CD14-positive monocyte (primary cell): Measurements from ENCODE around the gene RBM18. TPM values are rescaled to one million over a fixed set of nuclear protein-coding genes. Genes with fewer than 3 reads are reported as not detected.
A peak's percentile ranks its signal among the peaks of the same experiment; 100 is the strongest.

Experiments used
- DNase-seq, 3 donors: peaks; one replicate each; pipeline ENCODE4 v3.0.0-alpha.2; 2011 to 2022
- H2AFZ ChIP-seq: 2 replicates; pipeline ENCODE4 v1.6.0; 2012; ENCODE audit warnings: mild to moderate bottlenecking, low read depth, low read length, inconsistent platforms; ENCODE audit not compliant: insufficient read depth, poor library complexity, severe bottlenecking
- H3K27ac ChIP-seq, 2 donors: 1 replicate in 1 of 2; 2 replicates in 1 of 2; pipeline ENCODE4 v1.5.1; 2012 to 2013; ENCODE audit warnings: low read length in 2 of 2, control low read depth in 1 of 2, inconsistent platforms in 1 of 2, low read depth in 1 of 2, mild to moderate bottlenecking in 1 of 2
- H3K27me3 ChIP-seq, 2 donors: one replicate each; pipeline versions ENCODE4 v1.6.0 to v1.6.1; 2011 to 2013; ENCODE audit warnings: low read length in 2 of 2; ENCODE audit not compliant: control insufficient read depth in 2 of 2, insufficient read depth in 2 of 2
- H3K36me3 ChIP-seq, 2 donors: replicated peaks in 1 of 2; 1 replicate in 1 of 2; 2 replicates in 1 of 2; pipeline versions ENCODE4 v1.5.1 to v1.6.1; 2012 to 2013; ENCODE audit warnings: low read length in 2 of 2, control low read depth in 1 of 2, inconsistent platforms in 1 of 2, mild to moderate bottlenecking in 1 of 2; ENCODE audit not compliant: insufficient read depth in 2 of 2, control insufficient read depth in 1 of 2
- H3K4me1 ChIP-seq, 2 donors: 1 replicate in 1 of 2; 2 replicates in 1 of 2; pipeline versions ENCODE4 v1.5.1 to v1.6.1; 2012 to 2013; ENCODE audit warnings: low read length in 2 of 2, control low read depth in 1 of 2, inconsistent platforms in 1 of 2, mild to moderate bottlenecking in 1 of 2, moderate library complexity in 1 of 2; ENCODE audit not compliant: insufficient read depth in 2 of 2, control insufficient read depth in 1 of 2
- H3K4me2 ChIP-seq: replicated peaks from 2 replicates; pipeline ENCODE3; 2012; ENCODE audit warnings: low read length, moderate library complexity, mild to moderate bottlenecking; ENCODE audit not compliant: poor library complexity, severe bottlenecking; ENCODE audit errors: extremely low read depth
- H3K4me3 ChIP-seq, 3 experiments: fragments of 200-600 bp in 1 of 3; sonication (generic) in 1 of 3; replicated peaks in 1 of 3; 1 replicate in 2 of 3; 2 replicates in 1 of 3; pipeline ENCODE4 v1.5.1; 2011 to 2013; ENCODE audit warnings: low read length in 3 of 3, mild to moderate bottlenecking in 3 of 3, control low read depth in 2 of 3, low read depth in 2 of 3, inconsistent platforms in 1 of 3, moderate library complexity in 1 of 3
- H3K79me2 ChIP-seq: 2 replicates; pipeline ENCODE4 v1.6.0; 2012; ENCODE audit warnings: mild to moderate bottlenecking, control low read depth, inconsistent platforms, low read length, moderate library complexity; ENCODE audit not compliant: insufficient read depth
- H3K9ac ChIP-seq: 2 replicates; pipeline ENCODE4 v1.6.0; 2017; ENCODE audit warnings: low read length, mild to moderate bottlenecking; ENCODE audit not compliant: insufficient read depth, poor library complexity, severe bottlenecking
- H3K9me3 ChIP-seq, 2 donors: replicated peaks in 1 of 2; 1 replicate in 1 of 2; 2 replicates in 1 of 2; pipeline versions ENCODE4 v1.5.1 to v1.6.1; 2012 to 2013; ENCODE audit warnings: low read length in 2 of 2, control low read depth in 1 of 2; ENCODE audit not compliant: control insufficient read depth in 1 of 2, insufficient read depth in 1 of 2
- H4K20me1 ChIP-seq: 2 replicates; pipeline ENCODE4 v1.6.0; 2012; ENCODE audit warnings: mild to moderate bottlenecking, low read length, control low read depth, moderate library complexity; ENCODE audit not compliant: insufficient read depth
- H3K27ac Mint-ChIP-seq, 7 donors: one replicate each; pipeline ENCODE4 v1.8.0; 2020; ENCODE audit warnings: mild to moderate bottlenecking in 7 of 7, mixed read lengths in 7 of 7, moderate library complexity in 6 of 7, inconsistent platforms in 2 of 7
- H3K27me3 Mint-ChIP-seq, 3 donors: one replicate each; pipeline ENCODE4 v1.8.0; 2021 to 2022; ENCODE audit warnings: low read depth in 3 of 3, mild to moderate bottlenecking in 3 of 3, mixed read lengths in 3 of 3, moderate library complexity in 3 of 3, inconsistent platforms in 1 of 3
- H3K36me3 Mint-ChIP-seq, 2 donors: one replicate each; pipeline ENCODE4 v1.8.0; 2020; ENCODE audit warnings: mixed read lengths in 2 of 2, inconsistent platforms in 1 of 2, mild to moderate bottlenecking in 1 of 2
- H3K4me1 Mint-ChIP-seq: one replicate; pipeline ENCODE4 v1.8.0; 2020; ENCODE audit warnings: mild to moderate bottlenecking, mixed read lengths
- H3K4me3 Mint-ChIP-seq, 2 donors: one replicate each; pipeline ENCODE4 v1.8.0; 2020; ENCODE audit warnings: mild to moderate bottlenecking in 2 of 2, mixed read lengths in 2 of 2, moderate library complexity in 1 of 2
- H3K9me3 Mint-ChIP-seq, 7 donors: one replicate each; pipeline ENCODE4 v1.8.0; 2020 to 2022; ENCODE audit warnings: mixed read lengths in 7 of 7, mild to moderate bottlenecking in 6 of 7, moderate library complexity in 6 of 7, inconsistent platforms in 2 of 7
- CTCF ChIP-seq: fragments of 200-600 bp; IDR thresholded peaks from one replicate; pipeline ENCODE4 v1.8.0; 2022; ENCODE audit warnings: antibody characterized with exemption, mild to moderate bottlenecking
- WGBS: methylation state at CpG from one replicate; pipeline ENCODE4 v1.1.5; 2013; ENCODE audit warnings: missing lambda C conversion rate; ENCODE audit not compliant: insufficient coverage; 5-methylcytosine and 5-hydroxymethylcytosine counted together
- intact Hi-C, 2 donors: fragments of 100-400 bp; cut with micrococcal nuclease; formaldehyde crosslinking; loops; one replicate each; pipeline versions ENCODE4 v1.15.0 to v1.15.1; 2023
- polyA plus RNA-seq, 3 donors: library from polyadenylated mRNA; depleted of rRNA in 1 of 3; unstranded in 2 of 3; stranded (reverse) in 1 of 3; fragments of 300-500 nt in 2 of 3; fragments of >200 nt in 1 of 3; fragmentation: Illumina TruSeq in 2 of 3; gene quantifications; 1 replicate in 2 of 3; 2 replicates in 1 of 3; pipeline ENCODE4 v1.2.3, GENCODE V29; 2012 to 2021

The RBM18 gene
- polyA plus RNA-seq, 3 donors: 10.4 to 26.3 (median 25.3) TPM

- Mint-ChIP-seq H3K4me3 (no peak overlapping the region), H3K4me1 (no peaks in the 10 kb centered on the region), H3K27me3 (no peaks in the 10 kb centered on the region), H3K36me3 (peaks cover 65 to 81% of the 10 kb centered on the region in 2 donors), H3K9me3 (peaks cover 2 to 18% (median 12%) of the 10 kb centered on the region in 7 donors), H3K27ac (no peak overlapping the region)
- WGBS: 100% methylated on average over 5 of the region's 10 CpGs
- Histone ChIP-seq H3K9ac (no peak overlapping the region), H3K27me3 (no peaks in the 10 kb centered on the region), H2AFZ (no peak overlapping the region), H3K27ac (no peak overlapping the region), H3K79me2 (peaks cover 68% of the 10 kb centered on the region), H3K4me1 (no peaks in the 10 kb centered on the region), H3K9me3 (peaks cover 8 to 10% of the 10 kb centered on the region in 2 donors), H3K36me3 (peaks cover 30 to 85% of the 10 kb centered on the region in 2 donors), H3K4me2 (no peak overlapping the region), H3K4me3 (no peak overlapping the region), H4K20me1 (no peaks in the 10 kb centered on the region)
- TF ChIP-seq CTCF: no peak
- intact Hi-C loops: no loop called here
- DNase-seq: no peak
Measured at GRCh38 chr9:122277285-122277897, 12.8 kb upstream of the RBM18 start.

GRCh38 chr9:122276096-122276495, 11.5 kb upstream of the RBM18 start:
- Histone ChIP-seq H3K9ac (no peak overlapping the region), H4K20me1 (no peaks in the 10 kb centered on the region), H3K36me3 (peaks cover 23 to 85% of the 10 kb centered on the region in 2 donors), H3K27me3 (no peaks in the 10 kb centered on the region), H3K27ac (no peak overlapping the region), H3K4me2 (no peak overlapping the region), H2AFZ (no peak overlapping the region), H3K79me2 (peaks cover 75% of the 10 kb centered on the region), H3K9me3 (peaks cover 8 to 10% of the 10 kb centered on the region in 2 donors), H3K4me1 (no peaks in the 10 kb centered on the region), H3K4me3 (no peak overlapping the region)
- H3K4me3 Mint-ChIP-seq: no peak overlapping the region
- no peaks in the 10 kb centered on the region for H3K4me1 Mint-ChIP-seq
- intact Hi-C loops: no loop called here
- peak overlapping the region in 1 of 7 donors; percentile 57 for H3K27ac Mint-ChIP-seq
- no peak for DNase-seq
- no peak for TF ChIP-seq CTCF
- H3K9me3 Mint-ChIP-seq: peaks cover 2 to 18% (median 12%) of the 10 kb centered on the region in 7 donors
- H3K36me3 Mint-ChIP-seq: peaks cover 63 to 77% of the 10 kb centered on the region in 2 donors
- WGBS: 88% methylated on average over 3 of the region's 7 CpGs
- H3K27me3 Mint-ChIP-seq: no peaks in the 10 kb centered on the region
